Measurements from ENCODE around the gene SUMO4.

DNA sequence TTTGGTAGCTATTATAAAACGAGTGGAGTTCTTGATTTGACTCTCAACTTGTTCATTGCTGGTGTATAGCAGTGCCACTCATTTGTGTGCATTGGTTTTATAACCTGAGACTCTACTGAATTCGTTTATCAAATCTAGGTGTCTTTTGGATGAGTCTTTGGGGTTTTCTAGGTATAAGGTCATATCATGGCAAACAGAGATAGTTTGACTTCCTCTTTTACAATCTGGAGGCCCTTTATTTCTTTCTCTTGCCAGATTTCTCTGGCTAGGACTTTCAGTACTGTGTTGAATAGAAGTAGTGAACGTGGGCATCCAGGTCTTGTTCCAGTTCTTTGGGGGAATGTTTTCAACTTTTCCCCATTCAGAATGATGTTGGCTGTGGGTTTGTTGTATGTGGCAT, 38.8 kb downstream of the SUMO4 start:
- TF ChIP-seq, protein P1, sequence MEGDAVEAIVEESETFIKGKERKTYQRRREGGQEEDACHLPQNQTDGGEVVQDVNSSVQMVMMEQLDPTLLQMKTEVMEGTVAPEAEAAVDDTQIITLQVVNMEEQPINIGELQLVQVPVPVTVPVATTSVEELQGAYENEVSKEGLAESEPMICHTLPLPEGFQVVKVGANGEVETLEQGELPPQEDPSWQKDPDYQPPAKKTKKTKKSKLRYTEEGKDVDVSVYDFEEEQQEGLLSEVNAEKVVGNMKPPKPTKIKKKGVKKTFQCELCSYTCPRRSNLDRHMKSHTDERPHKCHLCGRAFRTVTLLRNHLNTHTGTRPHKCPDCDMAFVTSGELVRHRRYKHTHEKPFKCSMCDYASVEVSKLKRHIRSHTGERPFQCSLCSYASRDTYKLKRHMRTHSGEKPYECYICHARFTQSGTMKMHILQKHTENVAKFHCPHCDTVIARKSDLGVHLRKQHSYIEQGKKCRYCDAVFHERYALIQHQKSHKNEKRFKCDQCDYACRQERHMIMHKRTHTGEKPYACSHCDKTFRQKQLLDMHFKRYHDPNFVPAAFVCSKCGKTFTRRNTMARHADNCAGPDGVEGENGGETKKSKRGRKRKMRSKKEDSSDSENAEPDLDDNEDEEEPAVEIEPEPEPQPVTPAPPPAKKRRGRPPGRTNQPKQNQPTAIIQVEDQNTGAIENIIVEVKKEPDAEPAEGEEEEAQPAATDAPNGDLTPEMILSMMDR (IDR thresholded peaks at IDR 0.05; ENCODE audit: insufficient read depth, low read depth, low read length), result no peak
- TF ChIP-seq EZH2 (IDR thresholded peaks at IDR 0.05; ENCODE audit: insufficient read depth, low read length), result no peak

Data from astrocyte (in vitro differentiated cells and primary cell).